ENCODE data around the gene PDE1C.

- no peak for TF ChIP-seq CTCF (IDR thresholded peaks at IDR 0.05; ENCODE audit: low read depth, low read length)
- no peak for TF ChIP-seq EZH2phosphoT487 (IDR thresholded peaks at IDR 0.05; ENCODE audit: low read depth)
These were observed 253.4 kb downstream of the PDE1C start for GRCh38 chr7:31816810-31817209.

Data from OCI-LY3 (cell line).